Activated T-helper 2 cell treated with anti-CD3 and anti-CD28 coated beads, Interferon-gamma antibody, Interleukin-2, Interleukin-4, amounts not matched to agents 10 μg/mL and 5 μg/mL and 100 μg/mL, durations not matched to agents 14 hours and 24 hours and 36 hours (primary cell): ENCODE measurements around the gene FMN2. TPM values are rescaled to one million over a fixed set of nuclear protein-coding genes. Genes with fewer than 3 reads are reported as not detected.

Experiments
- DNase-seq: peaks from one replicate; pipeline ENCODE4 v3.0.0; 2021; ENCODE audit warnings: low spot score
- H3K27ac Mint-ChIP-seq: one replicate; pipeline ENCODE4 v1.8.0; 2021; ENCODE audit warnings: mixed read lengths
- H3K27me3 Mint-ChIP-seq: one replicate; pipeline ENCODE4 v1.8.0; 2021; ENCODE audit warnings: low read depth, mixed read lengths
- H3K36me3 Mint-ChIP-seq: one replicate; pipeline ENCODE4 v1.8.0; 2021; ENCODE audit warnings: low read depth, mixed read lengths
- H3K4me1 Mint-ChIP-seq: one replicate; pipeline ENCODE4 v1.8.0; 2021; ENCODE audit warnings: low read depth, mixed read lengths
- H3K4me3 Mint-ChIP-seq: one replicate; pipeline ENCODE4 v1.8.0; 2021; ENCODE audit warnings: low read depth, mild to moderate bottlenecking, moderate library complexity, mixed read lengths
- H3K9me3 Mint-ChIP-seq: one replicate; pipeline ENCODE4 v1.8.0; 2021; ENCODE audit warnings: mixed read lengths
- intact Hi-C: fragments of 100-400 bp; cut with micrococcal nuclease; formaldehyde crosslinking; loops from one replicate; pipeline ENCODE4 v1.15.1; 2023
- total RNA-seq: library from RNA; stranded (reverse); gene quantifications from 2 replicates; pipeline ENCODE4 v1.2.3, GENCODE V29; 2022

The FMN2 gene
- total RNA-seq, 1 donor from 2014 or later, result not detected

DNA sequence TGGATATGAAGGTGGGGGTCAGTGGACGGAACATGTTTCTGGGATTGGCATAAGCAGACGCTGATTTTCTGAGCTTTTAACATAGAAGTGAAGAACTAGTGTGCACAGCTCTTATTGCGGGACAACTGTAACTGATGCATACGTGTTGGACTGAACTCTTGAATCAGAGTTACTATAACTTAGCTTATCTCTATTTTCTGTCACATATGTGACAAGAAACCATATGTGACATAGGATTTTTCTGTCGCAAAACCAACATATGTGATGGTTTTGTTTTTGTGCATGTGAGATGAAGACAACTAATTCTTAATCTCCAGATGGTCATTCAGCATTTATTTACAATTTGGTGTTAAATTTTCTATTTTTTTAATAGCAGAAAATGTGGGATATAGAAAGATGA is 270.4 kb downstream of the FMN2 start:
- no peaks in the 10 kb centered on the region for H3K4me1 Mint-ChIP-seq
- DNase-seq, result no peak
- H3K9me3 Mint-ChIP-seq, result peaks cover 16% of the 10 kb centered on the region
- intact Hi-C loops, result no loop called here
- no peaks in the 10 kb centered on the region for H3K27me3 Mint-ChIP-seq
- no peak overlapping the region for H3K27ac Mint-ChIP-seq
- H3K4me3 Mint-ChIP-seq, result no peak overlapping the region
- H3K36me3 Mint-ChIP-seq, result no peaks in the 10 kb centered on the region

GRCh38 chr1:240362826-240363225 is 271.1 kb downstream of the FMN2 start:
- intact Hi-C loops, result no loop called here
- H3K27me3 Mint-ChIP-seq, result no peaks in the 10 kb centered on the region
- no peak overlapping the region for H3K4me3 Mint-ChIP-seq
- H3K36me3 Mint-ChIP-seq, result no peaks in the 10 kb centered on the region
- DNase-seq, result no peak
- H3K27ac Mint-ChIP-seq, result no peak overlapping the region
- no peaks in the 10 kb centered on the region for H3K4me1 Mint-ChIP-seq
- H3K9me3 Mint-ChIP-seq, result peaks cover 16% of the 10 kb centered on the region

GRCh38 chr1:240363315-240363714 is 271.6 kb downstream of the FMN2 start:
- Mint-ChIP-seq H3K4me3 (no peak overlapping the region), H3K36me3 (no peaks in the 10 kb centered on the region), H3K9me3 (peaks cover 16% of the 10 kb centered on the region), H3K4me1 (no peaks in the 10 kb centered on the region), H3K27ac (no peak overlapping the region), H3K27me3 (no peaks in the 10 kb centered on the region)
- no peak for DNase-seq
- intact Hi-C loops, result no loop called here

GRCh38 chr1:240363914-240364313 is 272.2 kb downstream of the FMN2 start:
- Mint-ChIP-seq H3K4me1 (no peaks in the 10 kb centered on the region), H3K27me3 (no peaks in the 10 kb centered on the region), H3K9me3 (peaks cover 16% of the 10 kb centered on the region), H3K4me3 (no peak overlapping the region), H3K27ac (no peak overlapping the region), H3K36me3 (no peaks in the 10 kb centered on the region)
- intact Hi-C loops, result no loop called here
- no peak for DNase-seq

- no peaks in the 10 kb centered on the region for H3K4me1 Mint-ChIP-seq
- H3K9me3 Mint-ChIP-seq, result peaks cover 5% of the 10 kb centered on the region
- H3K27ac Mint-ChIP-seq, result no peak overlapping the region
- intact Hi-C loops, result no loop called here
- DNase-seq, result no peak
- no peaks in the 10 kb centered on the region for H3K27me3 Mint-ChIP-seq
- no peaks in the 10 kb centered on the region for H3K36me3 Mint-ChIP-seq
- H3K4me3 Mint-ChIP-seq, result no peak overlapping the region
These were observed 275.0 kb downstream of the FMN2 start for GRCh38 chr1:240366636-240367035.

DNA sequence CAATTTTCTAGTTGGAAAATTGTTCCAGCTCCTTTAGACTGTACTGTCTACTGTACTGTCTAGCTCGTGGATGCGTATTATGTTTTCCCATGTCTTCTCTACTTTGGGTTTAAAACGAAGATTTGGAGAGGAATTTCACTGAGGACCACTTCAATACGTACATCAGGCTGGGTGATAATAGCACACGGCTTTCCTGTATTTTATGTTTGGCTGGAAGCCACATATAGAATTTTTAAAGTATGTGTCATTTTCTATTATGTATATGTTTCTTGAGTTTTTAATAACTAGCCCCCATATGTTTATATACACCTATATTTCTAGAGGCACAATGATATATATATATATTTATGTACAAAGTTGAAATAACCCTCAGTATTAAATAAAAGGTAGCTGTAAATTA is 293.9 kb downstream of the FMN2 start:
- Mint-ChIP-seq H3K9me3 (peaks cover 14% of the 10 kb centered on the region), H3K4me1 (no peaks in the 10 kb centered on the region), H3K36me3 (no peaks in the 10 kb centered on the region), H3K4me3 (no peak overlapping the region), H3K27ac (no peak overlapping the region), H3K27me3 (no peaks in the 10 kb centered on the region)
- intact Hi-C loops, result no loop called here
- DNase-seq, result no peak

DNA sequence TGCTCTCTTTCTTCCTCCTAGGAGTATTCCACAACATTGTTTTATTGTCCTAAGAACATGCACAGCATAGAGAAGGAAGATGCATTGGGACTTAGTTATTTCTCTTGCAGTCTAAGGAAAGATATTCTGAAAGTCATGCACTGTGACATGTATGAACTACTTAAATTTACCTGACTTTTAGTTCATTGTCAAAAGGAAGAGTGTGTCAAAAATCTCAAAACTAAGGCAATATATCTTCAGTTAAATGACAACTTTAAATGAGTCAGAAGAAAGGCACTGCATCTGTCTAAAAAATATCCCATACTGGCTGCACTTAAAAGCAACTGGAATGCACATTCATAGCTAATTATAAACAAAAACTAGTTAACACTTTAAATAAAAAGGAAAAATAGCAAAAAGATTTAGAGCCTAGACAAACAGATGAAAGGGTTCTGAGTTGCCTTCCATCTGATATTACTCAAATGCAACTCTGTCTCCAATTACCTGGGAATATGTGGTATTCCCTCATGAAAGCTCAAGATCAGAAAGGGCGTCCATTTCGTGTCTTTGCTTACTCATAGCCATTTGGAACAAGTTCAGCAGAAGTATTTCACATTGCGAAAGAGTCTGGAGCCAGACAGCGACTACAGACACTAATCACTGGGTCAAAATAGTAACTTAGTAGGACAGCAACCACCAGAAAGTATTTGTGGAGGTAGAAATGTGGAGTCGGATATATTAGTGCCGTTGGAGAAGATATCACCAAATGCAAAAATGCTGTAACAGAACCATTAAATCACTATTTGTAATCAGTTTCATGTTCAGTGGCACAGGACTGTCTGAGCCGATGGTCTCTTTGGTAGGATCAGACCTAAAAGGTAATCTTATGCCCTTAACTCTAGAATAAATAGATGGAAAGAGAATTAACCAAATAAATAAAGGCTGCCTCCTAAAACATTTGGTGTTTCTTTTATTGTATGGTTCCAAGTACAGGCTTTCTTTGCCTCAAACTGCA is 294.6 kb downstream of the FMN2 start:
- Mint-ChIP-seq H3K27me3 (no peaks in the 10 kb centered on the region), H3K4me3 (no peak overlapping the region), H3K4me1 (no peaks in the 10 kb centered on the region), H3K9me3 (peaks cover 7% of the 10 kb centered on the region), H3K36me3 (no peaks in the 10 kb centered on the region), H3K27ac (no peak overlapping the region)
- no peak for DNase-seq
- intact Hi-C loops, result no loop called here

DNA sequence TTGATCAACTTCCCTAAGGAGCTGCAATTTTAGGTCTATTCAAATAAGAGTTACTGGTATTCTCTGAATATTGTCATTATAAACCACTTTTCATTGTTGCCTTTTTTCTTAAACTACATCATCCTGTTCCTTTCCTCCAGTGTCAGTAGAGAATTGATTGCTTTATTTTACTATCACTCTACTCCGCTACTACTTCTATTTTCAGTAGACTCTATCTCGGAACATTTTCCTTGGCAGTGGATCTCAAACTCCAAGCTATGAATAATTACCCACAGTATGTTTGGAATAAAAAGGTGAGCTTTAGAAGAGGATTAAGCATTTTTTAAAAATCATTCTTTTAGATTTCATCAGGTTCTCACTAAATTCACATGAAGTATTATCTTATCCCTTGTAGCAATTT is 295.4 kb downstream of the FMN2 start:
- intact Hi-C loops, result no loop called here

DNA sequence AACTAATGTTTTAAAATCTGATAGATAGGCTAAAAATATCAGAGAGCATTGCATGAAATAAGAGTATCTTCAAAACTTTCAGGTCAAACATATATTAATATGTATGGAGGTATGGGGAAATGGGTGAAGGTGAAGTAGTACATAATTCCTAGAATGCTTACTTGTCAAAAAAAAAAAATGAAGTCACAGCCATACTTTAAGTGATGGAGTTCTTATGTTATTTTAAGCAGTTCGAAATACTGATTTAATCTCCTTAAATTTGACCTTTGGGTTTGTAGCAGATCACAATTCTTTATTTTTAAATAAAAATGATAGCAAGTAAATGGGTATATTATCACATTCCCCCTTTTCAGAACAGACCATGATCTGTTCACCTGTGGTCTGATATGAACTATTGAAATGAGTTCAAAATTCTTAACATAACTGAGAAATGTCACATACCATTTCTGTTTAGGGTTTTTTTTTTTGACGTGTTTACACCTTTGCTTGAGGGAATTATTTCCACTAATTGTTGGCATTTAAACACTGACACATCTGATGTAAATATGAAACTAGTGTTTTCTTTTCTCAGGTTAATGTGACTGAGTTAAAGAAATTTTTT is 300.1 kb downstream of the FMN2 start:
- H3K4me3 Mint-ChIP-seq, result no peak overlapping the region
- H3K9me3 Mint-ChIP-seq, result peaks cover under 1% of the 10 kb centered on the region
- H3K4me1 Mint-ChIP-seq, result no peaks in the 10 kb centered on the region
- no peaks in the 10 kb centered on the region for H3K36me3 Mint-ChIP-seq
- no peak for DNase-seq
- no peaks in the 10 kb centered on the region for H3K27me3 Mint-ChIP-seq
- H3K27ac Mint-ChIP-seq, result no peak overlapping the region
- intact Hi-C loops, result no loop called here

More for the DNA sequence above, 295.4 kb downstream of the FMN2 start:
- DNase-seq, result no peak
- Mint-ChIP-seq H3K4me3 (no peak overlapping the region), H3K27ac (no peak overlapping the region), H3K4me1 (no peaks in the 10 kb centered on the region), H3K36me3 (no peaks in the 10 kb centered on the region), H3K9me3 (peaks cover 1% of the 10 kb centered on the region), H3K27me3 (no peaks in the 10 kb centered on the region)

- DNase-seq, result no peak
- H3K4me1 Mint-ChIP-seq, result no peaks in the 10 kb centered on the region
- intact Hi-C loops, result no loop called here
- H3K4me3 Mint-ChIP-seq, result no peak overlapping the region
- peaks cover 6% of the 10 kb centered on the region for H3K9me3 Mint-ChIP-seq
- H3K36me3 Mint-ChIP-seq, result no peaks in the 10 kb centered on the region
- no peak overlapping the region for H3K27ac Mint-ChIP-seq
- H3K27me3 Mint-ChIP-seq, result no peaks in the 10 kb centered on the region
These were observed 302.7 kb downstream of the FMN2 start for GRCh38 chr1:240394353-240394752.

GRCh38 chr1:240395336-240395735 is 303.7 kb downstream of the FMN2 start:
- Mint-ChIP-seq H3K4me3 (no peak overlapping the region), H3K27me3 (no peaks in the 10 kb centered on the region), H3K27ac (no peak overlapping the region), H3K4me1 (no peaks in the 10 kb centered on the region), H3K36me3 (no peaks in the 10 kb centered on the region), H3K9me3 (peaks cover 9% of the 10 kb centered on the region)
- intact Hi-C loops, result no loop called here
- no peak for DNase-seq

GRCh38 chr1:240399381-240399780 is 307.7 kb downstream of the FMN2 start:
- H3K4me1 Mint-ChIP-seq, result no peaks in the 10 kb centered on the region
- intact Hi-C loops, result no loop called here
- H3K9me3 Mint-ChIP-seq, result peaks cover 13% of the 10 kb centered on the region
- no peak overlapping the region for H3K4me3 Mint-ChIP-seq
- no peak overlapping the region for H3K27ac Mint-ChIP-seq
- H3K27me3 Mint-ChIP-seq, result no peaks in the 10 kb centered on the region
- no peaks in the 10 kb centered on the region for H3K36me3 Mint-ChIP-seq
- DNase-seq, result no peak

DNA sequence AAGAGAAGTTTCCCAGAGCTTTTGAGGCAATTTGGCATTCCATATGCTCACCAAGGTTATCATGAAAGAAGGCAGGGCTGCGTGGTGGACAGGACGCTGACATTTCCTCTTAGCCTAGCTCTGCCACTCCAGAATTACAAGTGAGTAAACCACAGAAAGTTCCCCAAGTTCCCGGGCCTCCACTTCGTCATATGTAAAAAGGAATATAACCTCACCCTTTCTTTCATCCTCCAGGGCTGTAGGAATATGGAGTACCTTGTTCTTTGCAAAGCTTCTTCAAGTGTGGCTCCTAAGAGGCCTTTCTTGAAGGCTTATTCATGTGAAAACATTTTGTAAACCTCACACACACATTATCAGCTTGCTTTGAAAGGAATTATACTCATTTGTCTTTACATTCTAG is 310.0 kb downstream of the FMN2 start:
- Mint-ChIP-seq H3K4me3 (no peak overlapping the region), H3K9me3 (peaks cover 16% of the 10 kb centered on the region)

More for the DNA sequence above, 310.0 kb downstream of the FMN2 start:
- intact Hi-C loops, result no loop called here
- H3K27me3 Mint-ChIP-seq, result no peaks in the 10 kb centered on the region
- no peak for DNase-seq
- no peak overlapping the region for H3K27ac Mint-ChIP-seq
- no peaks in the 10 kb centered on the region for H3K4me1 Mint-ChIP-seq
- no peaks in the 10 kb centered on the region for H3K36me3 Mint-ChIP-seq
